22Rv1 (cell line): ENCODE data around the gene KCNQ1.

ENCODE experiments used
- H3K27ac ChIP-seq: fragments of 450-650 bp; 2 replicates; pipeline ENCODE4 v1.5.1; 2017
- ZFX ChIP-seq: fragments of 450-650 bp; IDR thresholded peaks from 2 replicates; pipeline ENCODE4 v1.6.1; 2017; ENCODE audit warnings: antibody characterized with exemption, borderline replicate concordance
- TF ChIP-seq, protein P1 (sequence below): fragments of 450-650 bp; IDR thresholded peaks from 2 replicates; pipeline ENCODE4 v1.5.1; 2017; ENCODE audit warnings: mild to moderate bottlenecking

The KCNQ1 gene

GRCh38 chr11:2592559-2593392 lies 148.0 kb downstream of the KCNQ1 start:
- no peak for TF ChIP-seq ZFX
- TF ChIP-seq, protein P1, sequence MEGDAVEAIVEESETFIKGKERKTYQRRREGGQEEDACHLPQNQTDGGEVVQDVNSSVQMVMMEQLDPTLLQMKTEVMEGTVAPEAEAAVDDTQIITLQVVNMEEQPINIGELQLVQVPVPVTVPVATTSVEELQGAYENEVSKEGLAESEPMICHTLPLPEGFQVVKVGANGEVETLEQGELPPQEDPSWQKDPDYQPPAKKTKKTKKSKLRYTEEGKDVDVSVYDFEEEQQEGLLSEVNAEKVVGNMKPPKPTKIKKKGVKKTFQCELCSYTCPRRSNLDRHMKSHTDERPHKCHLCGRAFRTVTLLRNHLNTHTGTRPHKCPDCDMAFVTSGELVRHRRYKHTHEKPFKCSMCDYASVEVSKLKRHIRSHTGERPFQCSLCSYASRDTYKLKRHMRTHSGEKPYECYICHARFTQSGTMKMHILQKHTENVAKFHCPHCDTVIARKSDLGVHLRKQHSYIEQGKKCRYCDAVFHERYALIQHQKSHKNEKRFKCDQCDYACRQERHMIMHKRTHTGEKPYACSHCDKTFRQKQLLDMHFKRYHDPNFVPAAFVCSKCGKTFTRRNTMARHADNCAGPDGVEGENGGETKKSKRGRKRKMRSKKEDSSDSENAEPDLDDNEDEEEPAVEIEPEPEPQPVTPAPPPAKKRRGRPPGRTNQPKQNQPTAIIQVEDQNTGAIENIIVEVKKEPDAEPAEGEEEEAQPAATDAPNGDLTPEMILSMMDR, result no peak
- no peak overlapping the region for H3K27ac ChIP-seq

DNA sequence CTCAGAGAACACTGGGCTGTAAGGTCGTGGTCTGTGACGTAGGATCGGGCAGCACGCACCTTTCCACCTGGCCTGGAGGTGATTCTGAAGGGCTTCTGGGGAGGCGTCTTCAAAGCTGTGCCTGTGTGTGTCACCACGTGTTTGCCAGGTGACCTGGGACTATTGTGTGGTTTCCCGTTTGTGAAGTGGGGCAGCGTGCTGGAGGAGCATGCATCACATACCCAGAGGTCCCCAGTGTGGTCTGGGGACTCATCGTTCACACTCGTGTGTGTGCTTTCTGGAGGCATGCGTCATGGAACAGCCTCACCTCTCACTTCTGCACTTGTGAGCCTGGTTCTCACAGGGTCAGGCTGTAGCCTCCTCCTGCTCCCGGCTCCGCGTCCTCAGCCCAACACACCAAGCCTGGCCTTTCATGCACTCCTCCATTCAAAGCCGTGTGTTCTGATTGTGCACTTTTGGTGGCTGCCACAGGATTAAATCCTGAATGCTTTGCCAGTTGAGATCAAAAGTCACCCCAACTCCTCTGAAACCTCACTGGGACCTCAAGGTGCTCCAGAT lies 148.7 kb downstream of the KCNQ1 start:
- TF ChIP-seq, protein P1, result no peak
- no peak for TF ChIP-seq ZFX
- no peak overlapping the region for H3K27ac ChIP-seq

DNA sequence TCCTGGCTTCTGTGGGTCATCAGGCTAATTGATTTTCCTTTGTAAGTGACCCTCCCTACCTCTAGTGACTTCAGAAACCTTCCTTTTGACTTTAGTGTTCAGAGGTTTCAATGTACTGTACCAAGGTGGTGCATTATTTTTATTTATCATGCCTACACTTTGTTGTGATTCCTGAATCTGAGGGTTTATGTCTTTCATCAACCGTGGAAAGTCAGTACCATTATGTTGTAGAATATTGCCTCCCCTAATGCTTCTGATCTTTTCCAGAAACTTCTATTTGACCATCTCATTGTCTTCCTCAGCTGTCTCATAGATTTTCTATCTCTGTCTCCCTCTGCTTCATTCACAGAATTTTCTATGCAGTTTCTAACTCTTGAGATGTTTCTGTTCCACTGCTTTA lies 149.5 kb downstream of the KCNQ1 start:
- H3K27ac ChIP-seq, result no peak overlapping the region
- TF ChIP-seq ZFX, result no peak
- TF ChIP-seq, protein P1, result no peak

DNA sequence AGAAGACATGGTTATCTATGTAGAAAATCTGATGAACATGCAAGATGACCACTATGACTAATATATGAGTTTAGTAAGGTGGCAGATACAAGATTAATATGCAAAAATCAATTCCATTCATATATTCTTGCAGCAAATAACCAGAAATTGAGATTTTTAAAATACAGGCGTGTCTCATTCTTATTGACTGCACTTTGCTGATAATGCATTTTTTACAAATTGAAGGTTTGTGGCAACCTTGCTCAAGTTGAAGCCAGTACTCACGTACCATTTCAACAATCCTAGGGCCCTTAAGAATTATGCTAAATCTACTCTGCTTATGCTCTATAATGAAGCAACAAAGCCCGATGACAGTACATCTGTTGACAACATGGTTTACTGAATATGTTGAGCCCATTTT lies 150.4 kb downstream of the KCNQ1 start:
- TF ChIP-seq, protein P1, result no peak
- TF ChIP-seq ZFX, result no peak
- no peak overlapping the region for H3K27ac ChIP-seq

GRCh38 chr11:2599561-2600189 lies 154.9 kb downstream of the KCNQ1 start:
- TF ChIP-seq, protein P1, result no peak
- no peak for TF ChIP-seq ZFX
- H3K27ac ChIP-seq, result no peak overlapping the region

GRCh38 chr11:2609345-2609744 lies 164.5 kb downstream of the KCNQ1 start:
- TF ChIP-seq ZFX, result no peak
- TF ChIP-seq, protein P1, result no peak
- no peak overlapping the region for H3K27ac ChIP-seq
